K562 (cell line): ENCODE measurements around the gene BLOC1S4. TPM values are rescaled to one million over a fixed set of nuclear protein-coding genes. Genes with fewer than 3 reads are reported as not detected.

Experiments used
- CBX5 ChIP-seq: IDR thresholded peaks from 2 replicates; pipeline ENCODE4 v1.6.1; 2014; ENCODE audit warnings: low read depth, borderline replicate concordance
- CREB3 ChIP-seq: fragments of 450-650 bp; conservative IDR thresholded peaks from 2 replicates; pipeline ENCODE4 v1.6.1; 2016; ENCODE audit warnings: missing genetic modification characterization, low read depth, mild to moderate bottlenecking, missing compliant biosample characterization, moderate library complexity
- E2F6 ChIP-seq, 2 experiments: IDR thresholded peaks; 2 replicates each; pipeline ENCODE4 v1.6.1; 2011; ENCODE audit warnings: borderline replicate concordance in 1 of 2, control low read depth in 1 of 2, low read depth in 1 of 2, low read length in 1 of 2, mild to moderate bottlenecking in 1 of 2, mixed read lengths in 1 of 2, moderate library complexity in 1 of 2; ENCODE audit not compliant: insufficient read depth in 1 of 2, insufficient read length in 1 of 2, poor library complexity in 1 of 2, severe bottlenecking in 1 of 2; ENCODE audit errors: extremely low read depth in 1 of 2
- ELF4 ChIP-seq: fragments of 450-650 bp; formaldehyde crosslinking; IDR thresholded peaks from 2 replicates; pipeline ENCODE4 v1.4.0; 2022; ENCODE audit warnings: missing genetic modification characterization
- HBP1 ChIP-seq: fragments of 450-650 bp; formaldehyde crosslinking; IDR thresholded peaks from 2 replicates; pipeline ENCODE4 v1.4.0; 2022; ENCODE audit warnings: missing genetic modification characterization
- HDAC8 ChIP-seq: fragments of 450-650 bp; IDR thresholded peaks from 2 replicates; pipeline ENCODE4 v1.6.1; 2016; ENCODE audit warnings: mild to moderate bottlenecking, missing genetic modification characterization, moderate library complexity, missing compliant biosample characterization
- HNRNPLL ChIP-seq: fragments of 200-400 bp; formaldehyde crosslinking; IDR thresholded peaks from 2 replicates; pipeline ENCODE4 v1.6.1; 2017; ENCODE audit warnings: low read length, low read depth, mild to moderate bottlenecking; ENCODE audit not compliant: poor library complexity, severe bottlenecking
- NFXL1 ChIP-seq: fragments of 450-650 bp; formaldehyde crosslinking; IDR thresholded peaks from 2 replicates; pipeline ENCODE4 v1.4.0; 2021; ENCODE audit warnings: mild to moderate bottlenecking
- PHF8 ChIP-seq: fragments of 200-600 bp; sonication (generic); IDR thresholded peaks from 2 replicates; pipeline ENCODE4 v1.6.1; 2012; ENCODE audit warnings: mixed run types, mild to moderate bottlenecking, inconsistent platforms, low read length, moderate library complexity, borderline replicate concordance
- POLR3G ChIP-seq: IDR thresholded peaks from 2 replicates; pipeline ENCODE4 v1.6.1; 2011; ENCODE audit not compliant: insufficient read length, insufficient replicate concordance; ENCODE audit errors: extremely low read depth
- RBM15 ChIP-seq: fragments of 200-400 bp; formaldehyde crosslinking; IDR thresholded peaks from 2 replicates; pipeline ENCODE4 v1.6.1; 2018; ENCODE audit warnings: mild to moderate bottlenecking, low read length, moderate library complexity; ENCODE audit not compliant: insufficient read depth
- SUPT5H ChIP-seq: fragments of 450-650 bp; IDR thresholded peaks from 2 replicates; pipeline ENCODE4 v1.6.1; 2016
- ZBTB43 ChIP-seq: sonication (generic); formaldehyde crosslinking; IDR thresholded peaks from 2 replicates; pipeline ENCODE4 v1.8.0; 2023; ENCODE audit warnings: mild to moderate bottlenecking, missing genetic modification reagents
- ZFPM2 ChIP-seq: fragments of 250-450 bp; sonication (Bioruptor Pico); IDR thresholded peaks from 2 replicates; pipeline ENCODE4 v1.5.1; 2022; ENCODE audit warnings: mild to moderate bottlenecking
- ZKSCAN8 ChIP-seq: fragments of 200-800 bp; sonication (Bioruptor generic); IDR thresholded peaks from 2 replicates; pipeline ENCODE4 v1.6.1; 2016; ENCODE audit warnings: missing genetic modification characterization, missing compliant biosample characterization
- ZNF143 ChIP-seq: sonication (generic); formaldehyde crosslinking; IDR thresholded peaks from 2 replicates; pipeline ENCODE4 v1.9.0; 2022; ENCODE audit warnings: mild to moderate bottlenecking, missing genetic modification reagents
- ZNF282 ChIP-seq: sonication (generic); formaldehyde crosslinking; IDR thresholded peaks from 2 replicates; pipeline ENCODE4 v1.8.1; 2023; ENCODE audit warnings: missing genetic modification reagents
- ZNF644 ChIP-seq: fragments of 200-800 bp; sonication (Bioruptor generic); IDR thresholded peaks from 2 replicates; pipeline ENCODE4 v1.6.1; 2016; ENCODE audit warnings: low read depth, missing genetic modification characterization, missing compliant biosample characterization
- ZNF740 ChIP-seq, 3 experiments: fragments of 200-800 bp in 1 of 3; sonication (Bioruptor generic) in 1 of 3; sonication (generic) in 1 of 3; formaldehyde crosslinking in 1 of 3; IDR thresholded peaks; 2 replicates each; pipeline versions ENCODE4 v1.6.1 to v1.8.0; 2016 to 2022; ENCODE audit warnings: mild to moderate bottlenecking in 2 of 3, missing compliant biosample characterization in 2 of 3, missing genetic modification characterization in 2 of 3, missing genetic modification reagents in 1 of 3
- ZSCAN29 ChIP-seq: fragments of 450-650 bp; IDR thresholded peaks from 2 replicates; pipeline ENCODE4 v1.6.1; 2017
- polyA plus RNA-seq, 8 experiments: library from polyadenylated mRNA; depleted of rRNA in 4 of 8; stranded (reverse) in 5 of 8; unstranded in 3 of 8; fragments of >200 nt; fragmentation: Nextera tagmentation in 2 of 8; fragmentation: Illumina TruSeq in 1 of 8; extraction: Ambion mirVana in 2 of 8; extraction: Trizol in 1 of 8; gene quantifications; 2 replicates each; pipeline versions ENCODE4 v1.2.1 to v1.2.3, GENCODE V29; 2011 to 2014; ENCODE audit warnings: inconsistent platforms in 1 of 8, missing spikeins in 1 of 8
- total RNA-seq, 7 experiments: library from RNA; depleted of rRNA in 6 of 7; stranded (reverse); fragments of >200 nt in 6 of 7; fragmentation: Illumina TruSeq in 2 of 7; extraction: Trizol in 2 of 7; gene quantifications; 2 replicates each; pipeline versions ENCODE4 v1.2.1 to v1.2.3, GENCODE V29; 2011 to 2021; ENCODE audit warnings: low replicate concordance in 1 of 7

The BLOC1S4 gene
- total and polyA plus RNA-seq, 9 of the 15 experiments (the other 6 are each of a cell fraction or from before 2014, with no cell fraction given): 3.1 to 31.6 (median 11.2) TPM

- TF ChIP-seq HBP1 (no peak), HNRNPLL (peak; percentile 54), ZKSCAN8 (CRISPR knock-in tag) (peak; percentile 33; the same call in 1 of the 2 replicates), ZSCAN29 (peak; percentile 57; the same call in 1 of the 2 replicates), NFXL1 (CRISPR knock-in tag) (no peak), ZNF644 (peak; percentile 96), ZNF740 (CRISPR knock-in tag; IDR thresholded peaks at IDR 0.05) (peak; percentile 56; the same call in 1 of the 2 replicates), ZNF740 (tag; IDR thresholded peaks at IDR 0.05) (no peak; a peak in 1 of 4 replicates), ELF4 (CRISPR knock-in tag) (peak; percentile 86; the same call in 1 of the 2 replicates), CBX5 (peak; percentile 7; the same call in 1 of the 2 replicates), ZFPM2 (CRISPR knock-in tag) (peak; percentile 26; the same call in 1 of the 2 replicates), ZNF143 (CRISPR knock-in tag) (peak; percentile 54), RBM15 (no peak), PHF8 (peak; percentile 83; the same call in 1 of the 2 replicates), HDAC8 (tag) (peak; percentile 86), CREB3 (tag) (peak; percentile 85), POLR3G (no peak), ZNF282 (CRISPR knock-in tag) (peak; percentile 72; the same call in 1 of the 2 replicates), ZBTB43 (CRISPR knock-in tag) (peak; percentile 58; the same call in 1 of the 2 replicates), SUPT5H (peak; percentile 84), E2F6 (IDR thresholded peaks at IDR 0.05; ENCODE audit: borderline replicate concordance in 1 of 2, extremely low read depth in 1 of 2, insufficient read depth in 1 of 2, insufficient read length in 1 of 2, low read depth in 1 of 2, low read length in 1 of 2, poor library complexity in 1 of 2, severe bottlenecking in 1 of 2) (peak; percentile 76 to 82)
These were observed at the start of gene BLOC1S4 (continued) for GRCh38 chr4:6716018-6716911.
